Mesenchymal stem cell (in vitro differentiated cells and primary cell): ENCODE data around the gene ZNF428.

ENCODE experiments used
- DNase-seq: peaks from one replicate; pipeline ENCODE4 v3.0.0-alpha.2; 2013
- H2AFZ ChIP-seq: one replicate; pipeline ENCODE4 v1.6.1; 2013; ENCODE audit warnings: low read depth, mild to moderate bottlenecking, control low read depth, inconsistent platforms, low read length, moderate library complexity
- H2AK5ac ChIP-seq: 2 replicates; pipeline ENCODE4 v1.6.1; 2013; ENCODE audit warnings: low read length, moderate library complexity, mild to moderate bottlenecking, inconsistent platforms; ENCODE audit not compliant: severe bottlenecking
- H2BK120ac ChIP-seq: one replicate; pipeline ENCODE4 v1.6.1; 2013; ENCODE audit warnings: low read depth, mild to moderate bottlenecking, inconsistent platforms, low read length, moderate library complexity
- H2BK12ac ChIP-seq, 2 experiments: one replicate each; pipeline ENCODE4 v1.6.1; 2013; ENCODE audit warnings: inconsistent platforms in 2 of 2, low read length in 2 of 2, mild to moderate bottlenecking in 2 of 2, moderate library complexity in 2 of 2, control low read depth in 1 of 2
- H2BK15ac ChIP-seq: one replicate; pipeline ENCODE4 v1.6.1; 2013; ENCODE audit warnings: mild to moderate bottlenecking, low read depth, inconsistent platforms; ENCODE audit not compliant: poor library complexity, severe bottlenecking
- H2BK5ac ChIP-seq: 2 replicates; pipeline ENCODE4 v1.6.1; 2013; ENCODE audit warnings: low read depth, mild to moderate bottlenecking, low read length, control low read depth, inconsistent platforms; ENCODE audit not compliant: poor library complexity, severe bottlenecking
- H3K14ac ChIP-seq, 2 experiments: one replicate each; pipeline ENCODE4 v1.6.1; 2013; ENCODE audit warnings: inconsistent platforms in 2 of 2, low read length in 2 of 2, control low read depth in 1 of 2, mild to moderate bottlenecking in 1 of 2, moderate library complexity in 1 of 2
- H3K18ac ChIP-seq, 2 experiments: one replicate each; pipeline ENCODE4 v1.6.1; 2013; ENCODE audit warnings: inconsistent platforms in 2 of 2, low read length in 2 of 2, control low read depth in 1 of 2, low read depth in 1 of 2, mild to moderate bottlenecking in 1 of 2
- H3K23ac ChIP-seq, 2 experiments: one replicate each; pipeline ENCODE4 v1.6.1; 2013; ENCODE audit warnings: inconsistent platforms in 2 of 2, low read length in 2 of 2, mild to moderate bottlenecking in 2 of 2, moderate library complexity in 2 of 2, control low read depth in 1 of 2
- H3K27ac ChIP-seq: 2 replicates; pipeline ENCODE4 v1.5.1; 2013; ENCODE audit warnings: mild to moderate bottlenecking, moderate library complexity, low read length, control low read depth, inconsistent platforms; ENCODE audit not compliant: poor library complexity, severe bottlenecking
- H3K27me3 ChIP-seq, 2 experiments: 2 replicates each; pipeline versions ENCODE4 v1.6.1 to v1.7.0; 2013; ENCODE audit warnings: low read length in 2 of 2, mild to moderate bottlenecking in 2 of 2, moderate library complexity in 2 of 2, control low read depth in 1 of 2, inconsistent platforms in 1 of 2; ENCODE audit not compliant: control insufficient read depth in 1 of 2, insufficient read depth in 1 of 2
- H3K36me3 ChIP-seq, 2 experiments: 2 replicates each; pipeline versions ENCODE4 v1.6.1 to v1.7.0; 2013; ENCODE audit warnings: low read length in 2 of 2, control low read depth in 1 of 2, inconsistent platforms in 1 of 2, low read depth in 1 of 2, mild to moderate bottlenecking in 1 of 2; ENCODE audit not compliant: insufficient read depth in 2 of 2, control insufficient read depth in 1 of 2
- H3K4ac ChIP-seq, 2 experiments: one replicate each; pipeline ENCODE4 v1.6.1; 2013; ENCODE audit warnings: inconsistent platforms in 2 of 2, low read length in 2 of 2, mild to moderate bottlenecking in 2 of 2, moderate library complexity in 2 of 2, control low read depth in 1 of 2, low read depth in 1 of 2
- H3K4me1 ChIP-seq: 2 replicates; pipeline ENCODE4 v1.6.1; 2013; ENCODE audit warnings: low read depth, low read length, control low read depth; ENCODE audit not compliant: control insufficient read depth, insufficient read depth
- H3K4me2 ChIP-seq: 2 replicates; pipeline ENCODE4 v1.6.1; 2013; ENCODE audit warnings: low read length, mild to moderate bottlenecking, inconsistent platforms; ENCODE audit not compliant: poor library complexity, severe bottlenecking
- H3K4me3 ChIP-seq, 2 experiments: 2 replicates each; pipeline versions ENCODE4 v1.5.1 to v1.7.0; 2013; ENCODE audit warnings: low read length in 2 of 2, mild to moderate bottlenecking in 2 of 2, control low read depth in 1 of 2, low read depth in 1 of 2; ENCODE audit not compliant: insufficient read depth in 1 of 2
- H3K79me1 ChIP-seq: replicated peaks from 2 replicates; pipeline ENCODE4 v1.6.1; 2013; ENCODE audit warnings: mild to moderate bottlenecking, control low read depth, low read length, inconsistent platforms; ENCODE audit not compliant: poor library complexity, severe bottlenecking
- H3K9ac ChIP-seq: 2 replicates; pipeline ENCODE4 v1.7.0; 2013; ENCODE audit warnings: mild to moderate bottlenecking, low read length, moderate library complexity
- H3K9me3 ChIP-seq: 2 replicates; pipeline ENCODE4 v1.7.0; 2013; ENCODE audit warnings: mild to moderate bottlenecking, low read length; ENCODE audit not compliant: control insufficient read depth
- H4K8ac ChIP-seq: one replicate; pipeline ENCODE4 v1.6.1; 2013; ENCODE audit warnings: inconsistent platforms, mild to moderate bottlenecking, low read length, moderate library complexity
- H4K91ac ChIP-seq: one replicate; pipeline ENCODE4 v1.6.1; 2013; ENCODE audit warnings: mild to moderate bottlenecking, low read length, inconsistent platforms
- WGBS: methylation state at CpG from one replicate; pipeline ENCODE4 v1.1.7; 2013; ENCODE audit warnings: mixed read lengths; 5-methylcytosine and 5-hydroxymethylcytosine counted together

The ZNF428 gene

GRCh38 chr19:43623889-43624670 lies 4.7 kb upstream of the ZNF428 start:
- H3K79me1 ChIP-seq = peaks cover 24% of the 10 kb centered on the region
- H2BK5ac ChIP-seq = no peak overlapping the region
- no peak overlapping the region for H3K14ac ChIP-seq
- no peak for DNase-seq
- H2AK5ac ChIP-seq = no peak overlapping the region
- H3K4me1 ChIP-seq = peaks cover 9% of the 10 kb centered on the region
- peaks cover 0 to 14% of the 10 kb centered on the region in 2 experiments for H3K27me3 ChIP-seq
- no peaks in the 10 kb centered on the region for H3K9me3 ChIP-seq
- H2AFZ ChIP-seq = no peak overlapping the region
- H3K9ac ChIP-seq = no peak overlapping the region
- H3K4ac ChIP-seq = no peak overlapping the region
- no peak overlapping the region for H4K91ac ChIP-seq
- no peak overlapping the region for H3K27ac ChIP-seq
- no peak overlapping the region for H2BK15ac ChIP-seq
- H3K4me2 ChIP-seq = no peak overlapping the region
- H3K18ac ChIP-seq = no peak overlapping the region
- H2BK120ac ChIP-seq = no peak overlapping the region
- H3K23ac ChIP-seq = no peak overlapping the region
- H3K36me3 ChIP-seq = peaks cover 0 to 45% of the 10 kb centered on the region in 2 experiments
- no peak overlapping the region for H2BK12ac ChIP-seq
- no peak overlapping the region for H4K8ac ChIP-seq
- H3K4me3 ChIP-seq = no peak overlapping the region
- 92% methylated on average over 35 of the region's 35 CpGs for WGBS

DNA sequence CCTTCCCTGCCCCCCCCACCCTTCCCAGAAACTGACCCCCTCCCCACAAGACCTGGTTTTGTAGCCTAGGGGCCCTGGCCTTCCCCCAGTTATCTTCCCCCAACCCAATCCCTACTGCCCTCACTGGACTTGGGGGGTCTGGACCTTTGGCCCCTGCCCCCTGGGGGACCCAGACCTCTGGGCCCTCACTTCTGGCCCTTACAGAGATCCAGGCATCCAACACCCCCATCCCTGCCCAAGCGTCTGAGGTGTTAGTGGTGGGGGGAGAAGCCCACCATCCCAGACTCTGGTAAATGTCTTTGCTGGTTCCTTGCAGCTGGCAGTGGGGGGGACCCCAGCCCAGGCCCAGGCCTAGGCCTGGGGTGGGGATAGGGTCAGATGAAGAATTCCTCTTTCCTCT lies 3.5 kb upstream of the ZNF428 start:
- peaks cover 13% of the 10 kb centered on the region for H3K4me1 ChIP-seq

GRCh38 chr19:43622070-43622469 lies 2.6 kb upstream of the ZNF428 start:
- H3K4me2 ChIP-seq = no peak overlapping the region

More for the DNA sequence above, 3.5 kb upstream of the ZNF428 start:
- no peak overlapping the region for H3K4me3 ChIP-seq
- H3K14ac ChIP-seq = no peak overlapping the region
- H2AFZ ChIP-seq = no peak overlapping the region
- no CpG with 5 or more reads among the region's 1 CpG for WGBS
- no peak for DNase-seq
- H3K9ac ChIP-seq = no peak overlapping the region
- H3K79me1 ChIP-seq = peaks cover 22% of the 10 kb centered on the region
- no peak overlapping the region for H2BK5ac ChIP-seq
- H4K91ac ChIP-seq = no peak overlapping the region
- no peak overlapping the region for H3K4ac ChIP-seq
- peaks cover 0 to 45% of the 10 kb centered on the region in 2 experiments for H3K36me3 ChIP-seq
- no peak overlapping the region for H3K23ac ChIP-seq
- H4K8ac ChIP-seq = no peak overlapping the region
- H2AK5ac ChIP-seq = no peak overlapping the region
- no peak overlapping the region for H2BK15ac ChIP-seq
- no peaks in the 10 kb centered on the region for H3K9me3 ChIP-seq
- no peak overlapping the region for H2BK120ac ChIP-seq
- H3K4me2 ChIP-seq = no peak overlapping the region
- H3K27ac ChIP-seq = no peak overlapping the region
- no peak overlapping the region for H2BK12ac ChIP-seq
- peaks cover 0 to 14% of the 10 kb centered on the region in 2 experiments for H3K27me3 ChIP-seq
- no peak overlapping the region for H3K18ac ChIP-seq

GRCh38 chr19:43620061-43621001 lies 902 bp upstream of the ZNF428 start:
- peak overlapping the region; percentile 11 for H2AK5ac ChIP-seq

More at GRCh38 chr19:43622070-43622469, 2.6 kb upstream of the ZNF428 start:
- Histone ChIP-seq H3K4me3 (no peak overlapping the region), H2AFZ (no peak overlapping the region), H4K8ac (no peak overlapping the region), H3K36me3 (peaks cover 0 to 43% of the 10 kb centered on the region in 2 experiments), H3K27ac (no peak overlapping the region), H2AK5ac (no peak overlapping the region), H2BK12ac (no peak overlapping the region), H3K27me3 (peaks cover 0 to 12% of the 10 kb centered on the region in 2 experiments), H3K18ac (no peak overlapping the region), H3K23ac (no peak overlapping the region), H2BK120ac (no peak overlapping the region), H4K91ac (no peak overlapping the region), H3K79me1 (peaks cover 20% of the 10 kb centered on the region), H2BK15ac (no peak overlapping the region), H3K4ac (no peak overlapping the region), H2BK5ac (no peak overlapping the region), H3K9ac (no peak overlapping the region), H3K9me3 (no peaks in the 10 kb centered on the region), H3K14ac (no peak overlapping the region), H3K4me1 (peaks cover 13% of the 10 kb centered on the region)
- DNase-seq = no peak
- 67% methylated on average over 2 of the region's 4 CpGs for whole genome bisulfite sequencing

More at GRCh38 chr19:43620061-43621001, 902 bp upstream of the ZNF428 start:
- peak overlapping the region; percentile 78 to 93 for H3K18ac ChIP-seq
- peaks cover 0 to 27% of the 10 kb centered on the region in 2 experiments for H3K36me3 ChIP-seq
- H2BK5ac ChIP-seq = no peak overlapping the region
- no peak for DNase-seq
- H3K4ac ChIP-seq = peak overlapping the region in 1 of 2 experiments; percentile 91
- H3K27ac ChIP-seq = peak overlapping the region; percentile 82
- peak overlapping the region; percentile 60 for H3K4me2 ChIP-seq
- peak overlapping the region; percentile 72 for H2AFZ ChIP-seq
- peak overlapping the region; percentile 92 for H3K9ac ChIP-seq
- peaks cover 10% of the 10 kb centered on the region for H3K4me1 ChIP-seq
- peak overlapping the region; percentile 75 to 91 for H3K4me3 ChIP-seq
- H3K23ac ChIP-seq = peak overlapping the region in 1 of 2 experiments; percentile 5
- H3K27me3 ChIP-seq = no peaks in the 10 kb centered on the region
- no peak overlapping the region for H2BK15ac ChIP-seq
- H4K8ac ChIP-seq = peak overlapping the region; percentile 83
- H3K9me3 ChIP-seq = no peaks in the 10 kb centered on the region
- 64% methylated on average over 22 of the region's 23 CpGs for WGBS
- peak overlapping the region in 1 of 2 experiments; percentile 18 for H2BK12ac ChIP-seq
- no peak overlapping the region for H3K14ac ChIP-seq
- no peak overlapping the region for H2BK120ac ChIP-seq
- H4K91ac ChIP-seq = peak overlapping the region; percentile 66
- H3K79me1 ChIP-seq = peaks cover 20% of the 10 kb centered on the region
